CMK (cell line): ENCODE data around the gene MED13L.

Experiments used
- DNase-seq: peaks from one replicate; pipeline ENCODE4 v3.0.0-alpha.2; 2010; ENCODE audit warnings: low read depth

MED13L gene

GRCh38 chr12:116087962-116088361 is 189.5 kb downstream of the MED13L start:
- DNase-seq, result no peak

GRCh38 chr12:116087399-116087798 is 190.1 kb downstream of the MED13L start:
- DNase-seq, result no peak

GRCh38 chr12:116080415-116080814 is 197.1 kb downstream of the MED13L start:
- DNase-seq, result no peak

- no peak for DNase-seq
These were observed 199.1 kb downstream of the MED13L start for GRCh38 chr12:116078396-116078795.

GRCh38 chr12:116077431-116077830 is 200.1 kb downstream of the MED13L start:
- no peak for DNase-seq

GRCh38 chr12:116076399-116076798 is 201.1 kb downstream of the MED13L start:
- DNase-seq, result no peak

- DNase-seq, result no peak
These were observed 202.8 kb downstream of the MED13L start for GRCh38 chr12:116074686-116075085.

GRCh38 chr12:116071555-116072230 is 205.8 kb downstream of the MED13L start:
- no peak for DNase-seq

- no peak for DNase-seq
These were observed 207.0 kb downstream of the MED13L start for GRCh38 chr12:116070444-116070843.

- DNase-seq, result no peak
These were observed 207.6 kb downstream of the MED13L start for GRCh38 chr12:116069943-116070342.

- no peak for DNase-seq
These were observed 208.6 kb downstream of the MED13L start for GRCh38 chr12:116068853-116069252.

- DNase-seq, result no peak
These were observed 209.1 kb downstream of the MED13L start for GRCh38 chr12:116068371-116068770.

- no peak for DNase-seq
These were observed 209.6 kb downstream of the MED13L start for GRCh38 chr12:116067892-116068291.

GRCh38 chr12:116066381-116067230 is 210.9 kb downstream of the MED13L start:
- DNase-seq, result peak; percentile 18

- no peak for DNase-seq
These were observed 211.9 kb downstream of the MED13L start for GRCh38 chr12:116065606-116066005.

- DNase-seq, result no peak
These were observed 213.0 kb downstream of the MED13L start for GRCh38 chr12:116064493-116064892.

- no peak for DNase-seq
These were observed 214.8 kb downstream of the MED13L start for GRCh38 chr12:116062698-116063097.

- DNase-seq, result no peak
These were observed 216.7 kb downstream of the MED13L start for GRCh38 chr12:116060764-116061163.

GRCh38 chr12:116059904-116060303 is 217.6 kb downstream of the MED13L start:
- DNase-seq, result no peak

- no peak for DNase-seq
These were observed 218.9 kb downstream of the MED13L start for GRCh38 chr12:116058574-116058973.

GRCh38 chr12:116057356-116057755 is 220.1 kb downstream of the MED13L start:
- no peak for DNase-seq

- DNase-seq, result no peak
These were observed 221.4 kb downstream of the MED13L start for GRCh38 chr12:116055895-116056607.

GRCh38 chr12:116054280-116054679 is 223.2 kb downstream of the MED13L start:
- DNase-seq, result no peak
